ENCODE measurements around the gene SDE2. TPM values are rescaled to one million over a fixed set of nuclear protein-coding genes. Genes with fewer than 3 reads are reported as not detected.

SDE2 gene
- total and polyA plus RNA-seq, 2 of the 4 experiments (the other 2 are of a cell fraction) = 8.5 to 14.7 TPM

- intact Hi-C loops (cut with micrococcal nuclease) (no loop called here), in situ Hi-C loops (cut with MboI; ENCODE audit: low sequenced_read_pairs) (no loop called here), dilution Hi-C loops (cut with HindIII; ENCODE audit: low sequenced_read_pairs, unreplicated experiment) (no loop called here)
- Histone ChIP-seq H3K4ac (ENCODE audit: low read depth, low read length) (no peak overlapping the region), H3K56ac (ENCODE audit: extremely low read depth, insufficient read depth, low read length) (no peak overlapping the region), H2AFZ (replicated peaks; ENCODE audit: low read length, poor library complexity) (no peak overlapping the region), H3K9me1 (ENCODE audit: insufficient read depth, low read length) (no peaks in the 10 kb centered on the region; the same call in 1 of the 2 replicates), H4K5ac (ENCODE audit: low read depth, low read length) (no peak overlapping the region), H2AK5ac (ENCODE audit: low read depth, low read length) (no peak overlapping the region), H3K9me3 (ENCODE audit: control insufficient read depth, insufficient read depth, low read length) (no peaks in the 10 kb centered on the region), H2BK15ac (ENCODE audit: low read depth, low read length) (no peak overlapping the region), H3K23ac (ENCODE audit: low read depth, low read length) (no peak overlapping the region), H3K14ac (replicated peaks; ENCODE audit: low read depth, low read length) (no peak overlapping the region), H2BK120ac (ENCODE audit: low read depth, low read length) (no peak overlapping the region), H3K18ac (ENCODE audit: low read depth, low read length) (no peak overlapping the region), H2AK9ac (replicated peaks; ENCODE audit: low read depth, low read length, poor library complexity) (no peak overlapping the region), H3K4me3 (ENCODE audit: insufficient read depth, low read depth, low read length) (no peak overlapping the region), H3K9ac (ENCODE audit: low read depth, low read length) (no peak overlapping the region), H3K4me2 (ENCODE audit: low read depth, low read length) (no peak overlapping the region), H3K36me3 (ENCODE audit: control insufficient read depth, insufficient read depth, low read length) (no peaks in the 10 kb centered on the region), H3K27me3 (ENCODE audit: control insufficient read depth, insufficient read depth, low read length) (peaks cover 21% of the 10 kb centered on the region), H3K27ac (ENCODE audit: insufficient read depth, low read length) (no peak overlapping the region), H4K91ac (ENCODE audit: insufficient read depth, low read depth, low read length) (no peak overlapping the region), H3K79me1 (ENCODE audit: low read depth in 1 of 2, low read length in 2 of 2) (no peaks in the 10 kb centered on the region), H2BK5ac (ENCODE audit: low read depth, low read length, poor library complexity, severe bottlenecking) (no peak overlapping the region), H4K20me1 (ENCODE audit: insufficient read depth, low read length) (no peaks in the 10 kb centered on the region), H2BK20ac (ENCODE audit: low read depth, low read length) (no peak overlapping the region), H3K4me1 (ENCODE audit: control insufficient read depth, insufficient read depth, low read length) (no peaks in the 10 kb centered on the region), H4K8ac (ENCODE audit: low read depth in 2 of 2, low read length in 2 of 2) (no peak overlapping the region)
- no TSS peak for BruUV-seq (replicated peaks)
- CTCF ChIA-PET = interaction anchor here (1.0 to 1.1 kb wide), 2 partner anchors 8 to 480 kb away, joined by 3 read pairs; no protein-coding TSS in a partner anchor
- ATAC-seq (ENCODE audit: low read depth) (no peak), DNase-seq (no peak)
- TF ChIP-seq USF2 (IDR thresholded peaks at IDR 0.05; ENCODE audit: low read depth, low read length) = no peak
- no peak for TF ChIP-seq CTCF (conservative IDR thresholded peaks at IDR 0.05; ENCODE audit: low read depth, low read length)
- POLR2A ChIA-PET (ENCODE audit: unreplicated experiment) = interaction anchor here (0.7 kb wide), 1 partner anchor 335 kb away, joined by 3 read pairs; no protein-coding TSS in a partner anchor
- WGBS, 2 experiments (ENCODE audit: extremely low coverage in 2 of 2, insufficient read length in 1 of 2) = no CpG with 5 or more reads among the region's 1 CpG
These were observed 44.4 kb downstream of the SDE2 start for GRCh38 chr1:225954753-225955152.

Measured in IMR-90 (cell line).